HG03460 (cell line): ENCODE results near the gene HLA-B.
"Not testable (repeated sequence)": the region's sequence is repeated elsewhere in the genome, so short reads cannot be mapped to it uniquely, and the experiment has no call there.

Source experiments
- ATAC-seq: cut with Tn5 transposase; IDR thresholded peaks from one replicate; pipeline ENCODE4 v1.9.1; 2021; ENCODE audit not compliant: unreplicated experiment

HLA-B gene

GRCh38 chr6:31385041-31385440, 28.1 kb upstream of the HLA-B start:
- ATAC-seq, result no peak

- no peak for ATAC-seq
These were observed 26.2 kb upstream of the HLA-B start for GRCh38 chr6:31383149-31383548.

DNA sequence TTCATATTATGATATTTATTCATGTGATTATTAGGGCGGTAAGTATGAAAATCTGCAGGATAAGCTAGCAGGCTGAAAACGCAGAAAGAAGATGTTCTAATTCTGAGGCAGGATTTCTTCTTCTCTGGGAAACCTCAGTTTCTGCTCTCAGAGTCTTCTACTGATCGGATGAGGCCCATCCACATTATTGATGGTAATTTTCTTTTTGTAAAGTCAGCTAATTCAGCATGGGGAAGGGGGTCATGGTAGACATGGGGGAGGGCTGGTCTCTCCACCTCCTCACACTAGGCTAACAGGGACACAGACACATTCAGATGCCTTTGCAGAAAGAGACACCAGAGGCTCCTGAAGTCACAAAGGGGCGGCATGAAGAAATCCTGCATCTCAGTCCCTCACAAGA, 24.7 kb upstream of the HLA-B start:
- no peak for ATAC-seq

DNA sequence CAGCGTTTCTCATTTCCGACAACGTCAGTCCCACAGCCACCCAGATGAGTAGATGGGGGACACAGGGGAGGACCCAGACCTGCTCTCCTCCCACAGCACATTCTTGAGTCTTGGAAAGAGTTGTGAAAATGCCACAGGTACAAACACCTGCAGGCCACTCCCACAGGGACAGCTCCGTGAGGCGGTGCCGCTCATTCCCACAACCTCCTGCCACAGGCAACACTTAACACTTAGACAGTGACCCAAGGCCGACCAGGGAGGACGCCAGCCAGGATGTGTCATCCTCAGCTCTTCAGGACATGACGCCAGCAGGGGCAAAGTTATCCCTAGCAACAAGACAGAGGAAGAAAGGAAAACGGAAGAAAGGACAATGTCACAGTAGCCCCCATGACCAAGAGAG, 22.9 kb upstream of the HLA-B start:
- ATAC-seq, result no peak

DNA sequence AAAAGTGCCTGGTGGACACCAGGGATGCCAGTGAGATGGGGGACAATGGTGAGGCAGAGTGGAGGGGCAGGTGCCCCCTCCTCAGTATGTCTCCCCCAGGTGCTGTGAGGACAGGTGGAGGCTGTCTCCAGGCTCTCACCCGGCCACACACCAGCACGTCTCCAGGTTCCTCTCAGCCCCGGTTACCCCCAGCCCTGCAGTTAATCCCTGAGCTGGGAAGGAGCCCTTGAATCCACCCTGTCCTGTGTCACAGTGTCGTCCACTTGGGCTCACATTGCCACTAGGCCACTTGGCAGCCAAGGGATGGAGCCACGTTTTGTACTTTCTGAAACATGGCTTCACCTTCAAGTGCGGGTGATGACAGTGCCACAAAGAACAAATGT, 21.7 kb upstream of the HLA-B start:
- no peak for ATAC-seq

- no peak for ATAC-seq
These were observed 21.2 kb upstream of the HLA-B start for GRCh38 chr6:31378062-31378720.

DNA sequence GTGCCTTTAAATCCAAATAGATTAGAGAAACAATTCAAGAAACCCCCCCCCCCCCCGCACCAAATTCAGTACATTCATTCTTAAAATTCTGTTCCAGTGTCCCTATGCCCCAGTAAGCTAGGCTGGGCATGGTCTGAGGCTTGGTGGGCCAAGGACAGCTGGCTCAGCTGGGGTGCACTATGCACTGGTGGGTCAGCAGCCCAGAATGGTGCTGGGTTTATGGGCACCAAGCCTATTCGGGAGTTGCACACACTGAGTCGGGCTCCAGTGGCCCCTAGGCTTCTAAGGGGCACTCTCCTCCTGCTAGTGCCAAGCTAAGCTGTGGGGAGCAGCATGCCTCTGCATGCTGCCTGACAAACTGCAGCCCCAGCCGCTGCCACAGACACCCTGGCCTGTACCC, 20.1 kb upstream of the HLA-B start:
- no peak for ATAC-seq

DNA sequence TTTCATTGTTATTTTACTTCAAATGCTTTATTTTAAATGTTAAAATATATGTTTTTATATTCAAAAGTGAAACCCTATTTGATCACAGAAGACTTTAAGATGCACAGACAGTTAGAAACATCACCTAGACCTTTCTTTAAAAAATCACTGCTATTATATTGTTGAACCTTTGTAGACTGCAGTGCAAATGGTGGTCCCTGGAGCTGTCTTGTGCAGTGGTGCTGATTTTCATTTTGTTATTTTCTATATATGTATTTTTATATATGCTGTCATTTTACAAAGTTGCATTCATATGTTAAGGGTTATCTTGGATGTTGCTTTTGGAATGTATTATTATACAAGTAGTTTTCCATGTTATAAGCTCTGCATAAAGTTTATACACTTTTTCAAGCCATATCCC, 18.7 kb upstream of the HLA-B start:
- no peak for ATAC-seq

GRCh38 chr6:31374118-31374517, 17.1 kb upstream of the HLA-B start:
- not testable (repeated sequence) for ATAC-seq

- no peak for ATAC-seq
These were observed 11.5 kb upstream of the HLA-B start for GRCh38 chr6:31368461-31368860.

DNA sequence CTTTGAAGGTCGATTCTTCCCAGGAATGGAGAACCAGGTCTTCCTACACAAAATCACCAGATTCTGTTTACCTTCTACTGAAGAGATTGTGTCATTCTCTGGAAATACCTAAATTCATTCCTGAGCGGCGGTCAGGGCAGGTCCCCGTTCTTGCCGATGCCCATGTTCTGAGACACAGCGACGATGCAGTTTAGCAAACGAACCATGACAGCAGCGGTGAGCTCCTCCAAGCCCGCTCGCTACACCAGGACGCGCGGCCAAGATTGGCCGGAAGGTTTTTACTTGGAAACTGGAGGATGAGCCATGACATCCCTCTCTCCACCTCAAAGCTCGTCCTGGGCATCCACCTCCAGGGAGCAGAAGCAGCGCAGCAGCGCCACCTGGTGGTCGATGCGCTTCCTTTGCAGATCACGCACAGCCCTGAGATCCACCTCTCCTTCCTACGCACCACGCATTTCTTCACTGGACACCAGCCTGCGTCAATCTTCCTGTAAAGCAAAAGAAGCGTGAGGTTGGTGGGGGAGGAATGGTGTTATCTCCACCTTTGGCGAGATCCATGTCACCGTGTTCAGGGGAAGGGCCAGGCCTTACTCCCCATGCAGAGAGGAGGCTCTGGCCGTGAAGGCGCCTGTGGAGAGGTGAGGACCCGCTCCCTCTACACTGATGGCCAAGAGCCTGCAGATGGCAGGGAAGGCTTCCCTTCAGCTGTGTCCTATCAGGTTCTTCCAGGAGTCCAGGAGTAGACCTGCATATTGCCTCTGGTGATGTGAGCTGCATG, 9.9 kb upstream of the HLA-B start:
- ATAC-seq, result no peak

GRCh38 chr6:31365864-31366263, 8.9 kb upstream of the HLA-B start:
- no peak for ATAC-seq

DNA sequence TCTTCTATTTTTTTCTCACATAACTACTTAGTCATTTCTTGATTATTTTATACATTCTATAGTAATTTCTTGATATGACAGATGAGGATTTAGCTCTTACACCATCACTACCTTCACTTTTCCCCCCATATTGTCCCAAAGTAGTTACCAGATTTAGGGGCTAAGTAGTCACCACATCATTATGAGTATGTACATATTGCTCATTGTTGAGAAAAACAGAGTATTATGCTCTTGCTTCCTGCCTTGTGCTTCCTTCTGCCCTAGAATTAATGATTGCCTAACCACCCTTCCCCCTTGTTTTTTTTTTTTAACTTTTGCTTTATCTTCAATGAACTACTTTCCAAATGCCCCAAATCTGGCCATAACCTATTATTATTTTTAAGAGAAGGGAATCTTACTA, 6.8 kb upstream of the HLA-B start:
- no peak for ATAC-seq

DNA sequence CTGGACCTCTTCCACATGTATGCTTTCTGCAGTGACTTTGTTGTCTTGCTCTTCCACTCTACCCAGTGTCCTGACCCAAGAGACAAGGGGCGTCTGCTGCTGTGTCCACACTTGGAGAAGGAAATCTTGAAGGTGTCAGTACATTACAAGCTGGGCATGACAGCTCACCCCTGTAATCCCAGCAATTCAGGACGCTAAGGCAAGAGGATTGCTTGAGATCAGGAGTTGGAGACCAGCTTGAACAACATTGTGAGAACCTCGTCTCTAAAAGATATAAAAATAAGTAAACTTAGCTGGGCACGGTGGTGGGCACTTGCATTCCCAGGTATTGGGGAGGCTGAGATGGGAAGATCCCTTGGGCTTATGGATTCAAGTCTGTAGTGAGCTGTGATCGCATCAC, 5.8 kb upstream of the HLA-B start:
- ATAC-seq, result no peak

DNA sequence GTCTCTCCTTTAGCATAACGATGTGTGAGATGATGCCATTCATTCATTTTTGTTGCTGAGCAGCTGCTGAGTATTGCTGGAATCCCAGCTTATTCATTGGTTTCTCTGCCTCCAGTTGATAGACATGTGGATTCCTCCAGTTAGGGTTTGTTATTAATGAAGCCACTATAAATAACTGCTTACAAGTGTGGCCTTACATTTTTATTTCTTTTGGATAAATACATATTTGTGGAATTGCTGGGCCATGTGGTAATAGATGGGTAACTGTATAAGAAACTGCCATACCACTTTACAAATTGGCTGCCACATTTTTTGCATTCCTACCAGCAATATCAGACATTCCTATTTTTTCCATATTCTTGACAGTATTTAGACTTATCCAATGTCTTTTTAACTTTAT, 2.6 kb upstream of the HLA-B start:
- ATAC-seq, result no peak

GRCh38 chr6:31358302-31358701, 1.3 kb upstream of the HLA-B start:
- ATAC-seq, result no peak

DNA sequence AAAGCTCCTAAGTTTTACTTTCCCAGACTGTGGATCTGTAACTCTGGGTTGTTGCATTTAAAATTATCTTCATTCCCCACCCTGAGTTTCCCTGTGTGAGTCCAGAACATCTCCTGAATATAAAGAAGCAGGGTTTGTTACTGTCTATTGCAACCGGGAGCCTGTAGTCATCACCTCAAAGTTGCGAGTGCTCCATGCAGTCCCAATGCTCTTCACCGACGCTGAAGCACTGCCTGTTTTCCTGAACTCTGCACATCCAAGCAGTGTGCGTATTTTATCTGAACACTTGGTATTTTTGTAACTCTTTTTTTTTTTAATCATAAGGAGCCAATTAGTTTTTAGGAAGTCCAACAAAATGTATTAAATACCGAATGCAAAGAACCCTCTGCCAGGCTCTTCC, 907 bp upstream of the HLA-B start:
- no peak for ATAC-seq

DNA sequence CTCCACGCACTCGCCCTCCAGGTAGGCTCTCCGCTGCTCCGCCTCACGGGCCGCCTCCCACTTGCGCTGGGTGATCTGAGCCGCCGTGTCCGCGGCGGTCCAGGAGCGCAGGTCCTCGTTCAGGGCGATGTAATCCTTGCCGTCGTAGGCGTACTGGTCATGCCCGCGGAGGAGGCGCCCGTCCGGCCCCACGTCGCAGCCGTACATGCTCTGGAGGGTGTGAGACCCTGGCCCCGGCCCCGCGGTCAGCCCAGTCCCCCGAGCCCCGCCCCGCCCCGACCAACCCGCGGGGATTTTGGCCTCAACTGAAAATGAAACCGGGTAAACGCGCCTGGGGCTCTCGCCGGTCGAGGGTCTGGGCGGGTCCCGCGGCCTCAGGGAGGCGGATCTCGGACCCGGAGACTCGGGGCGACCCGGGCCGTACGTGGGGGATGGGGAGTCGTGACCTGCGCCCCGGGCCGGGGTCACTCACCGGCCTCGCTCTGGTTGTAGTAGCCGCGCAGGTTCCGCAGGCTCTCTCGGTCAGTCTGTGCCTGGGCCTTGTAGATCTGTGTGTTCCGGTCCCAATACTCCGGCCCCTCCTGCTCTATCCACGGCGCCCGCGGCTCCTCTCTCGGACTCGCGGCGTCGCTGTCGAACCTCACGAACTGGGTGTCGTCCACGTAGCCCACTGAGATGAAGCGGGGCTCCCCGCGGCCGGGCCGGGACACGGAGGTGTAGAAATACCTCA, 598 bp downstream of the HLA-B start:
- ATAC-seq, result peak; percentile 23

GRCh38 chr6:31355583-31355948, 1.4 kb downstream of the HLA-B start:
- ATAC-seq, result no peak

DNA sequence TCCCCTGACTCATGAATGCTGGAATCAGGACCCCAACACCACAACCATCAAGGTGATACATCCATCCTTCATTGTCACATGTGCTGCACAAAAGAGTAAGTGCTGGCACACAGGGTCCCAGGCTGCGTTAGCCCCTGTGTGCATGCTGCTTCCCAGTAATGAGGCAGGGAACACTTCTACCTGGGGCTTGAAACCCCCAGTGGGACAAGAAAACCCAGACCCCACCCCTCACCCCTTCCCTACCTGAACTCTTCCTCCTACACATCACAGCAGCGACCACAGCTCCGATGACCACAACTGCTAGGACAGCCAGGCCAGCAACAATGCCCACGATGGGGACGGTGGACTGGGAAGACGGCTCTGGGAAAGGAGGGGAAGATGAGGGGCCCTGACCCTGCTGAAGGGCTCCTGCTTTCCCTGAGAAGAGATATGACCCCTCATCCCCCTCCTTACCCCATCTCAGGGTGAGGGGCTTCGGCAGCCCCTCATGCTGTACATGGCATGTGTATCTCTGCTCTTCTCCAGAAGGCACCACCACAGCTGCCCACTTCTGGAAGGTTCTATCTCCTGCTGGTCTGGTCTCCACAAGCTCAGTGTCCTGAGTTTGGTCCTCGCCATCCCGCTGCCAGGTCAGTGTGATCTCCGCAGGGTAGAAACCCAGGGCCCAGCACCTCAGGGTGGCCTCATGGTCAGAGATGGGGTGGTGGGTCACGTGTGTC, 2.0 kb downstream of the HLA-B start:
- ATAC-seq, result no peak

DNA sequence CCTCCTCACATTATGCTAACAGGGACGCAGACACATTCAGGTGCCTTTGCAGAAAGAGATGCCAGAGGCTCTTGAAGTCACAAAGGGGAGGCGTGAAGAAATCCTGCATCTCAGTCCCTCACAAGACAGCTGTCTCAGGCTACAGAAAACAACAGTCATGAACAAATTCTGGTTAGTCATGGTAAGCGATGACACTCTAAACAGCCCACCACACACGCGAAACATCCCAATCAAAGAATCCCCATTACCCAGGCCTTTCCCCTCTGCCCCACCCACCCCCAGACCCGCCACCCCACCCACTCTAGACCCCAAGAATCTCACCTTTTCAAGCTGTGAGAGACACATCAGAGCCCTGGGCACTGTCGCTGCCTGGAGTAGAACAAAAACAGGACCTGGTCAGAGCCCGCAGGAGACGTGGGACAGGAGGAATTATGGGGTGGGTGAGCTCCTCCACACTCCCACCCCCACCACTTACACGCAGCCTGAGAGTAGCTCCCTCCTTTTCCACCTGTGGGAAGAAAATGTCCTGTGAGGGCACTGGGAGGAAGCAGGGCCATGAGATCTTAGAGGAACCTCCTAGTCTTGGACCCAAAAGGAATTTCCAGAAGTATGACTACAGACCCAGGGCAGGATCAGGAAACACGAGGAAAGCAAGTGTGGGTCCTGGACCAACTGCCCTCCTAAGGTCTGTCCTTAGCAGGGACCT, 2.7 kb downstream of the HLA-B start:
- ATAC-seq, result no peak
